Kidney tubule cell (primary cell): Measurements from ENCODE around the gene RAP1A.
"Not testable (repeated sequence)": the region's sequence is repeated elsewhere in the genome, so short reads cannot be mapped to it uniquely, and the experiment has no call there.

ENCODE experiments used
- DNase-seq: peaks from one replicate; pipeline ENCODE4 v3.0.0-alpha.2; 2018; ENCODE audit warnings: low spot score

The RAP1A gene

DNA sequence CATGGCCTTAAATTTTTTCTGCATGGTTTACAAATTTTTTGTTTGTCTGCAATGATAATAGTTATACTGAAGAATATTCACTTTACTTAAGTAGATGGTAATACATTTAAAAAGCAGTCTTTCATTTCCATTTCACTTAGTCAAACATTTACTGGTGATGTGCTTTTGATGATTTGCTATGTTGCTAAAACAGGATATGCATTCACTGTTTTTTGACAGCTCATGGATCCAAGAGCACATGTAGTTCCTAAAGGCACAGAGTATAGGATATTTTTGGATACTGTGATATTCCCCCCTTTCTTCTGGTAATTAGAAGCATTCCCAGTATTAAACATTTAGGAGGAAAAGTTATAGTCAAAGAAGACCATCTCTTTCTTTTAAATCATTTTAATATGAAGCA is 45.9 kb downstream of the RAP1A start:
- DNase-seq, result peak; percentile 39

DNA sequence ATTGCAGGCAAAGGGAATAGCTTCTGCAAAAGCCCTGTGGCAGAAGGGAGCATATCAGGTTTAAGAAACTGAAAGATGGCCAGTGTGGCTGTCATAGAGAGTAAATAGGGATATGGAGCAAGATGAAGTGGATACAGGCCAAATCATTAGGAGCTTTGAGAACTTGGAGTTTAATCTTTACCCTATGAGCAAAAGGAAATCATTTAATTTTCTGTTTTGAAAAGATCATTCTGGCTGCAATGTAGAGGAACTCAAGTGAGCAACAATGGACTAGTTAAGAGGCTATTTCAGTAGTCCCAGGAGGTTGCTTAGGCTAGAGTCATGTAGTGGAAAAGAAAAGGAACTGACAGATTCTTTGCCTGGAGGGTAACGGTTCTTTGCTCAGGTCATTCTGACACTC is 47.2 kb downstream of the RAP1A start:
- peak; percentile 3 for DNase-seq

DNA sequence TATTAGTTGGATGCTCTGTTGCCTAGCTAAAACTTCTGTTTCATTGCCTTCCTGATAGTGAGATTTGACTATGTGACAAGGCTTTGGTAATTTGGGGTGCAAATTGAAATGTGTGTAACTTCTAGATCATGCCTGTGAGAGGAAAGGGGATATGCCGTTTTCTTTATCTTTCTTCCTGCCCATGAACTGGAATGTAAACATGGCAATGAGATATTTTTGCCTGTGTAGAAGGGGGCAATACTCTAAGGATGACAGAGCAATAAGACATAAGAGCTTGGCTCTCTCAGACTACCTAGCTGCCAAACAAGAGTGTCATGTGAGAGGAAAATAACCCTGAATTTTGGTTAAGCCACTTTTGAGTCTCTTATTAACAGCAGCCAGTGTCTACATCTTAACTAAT is 49.7 kb downstream of the RAP1A start:
- DNase-seq, result no peak

DNA sequence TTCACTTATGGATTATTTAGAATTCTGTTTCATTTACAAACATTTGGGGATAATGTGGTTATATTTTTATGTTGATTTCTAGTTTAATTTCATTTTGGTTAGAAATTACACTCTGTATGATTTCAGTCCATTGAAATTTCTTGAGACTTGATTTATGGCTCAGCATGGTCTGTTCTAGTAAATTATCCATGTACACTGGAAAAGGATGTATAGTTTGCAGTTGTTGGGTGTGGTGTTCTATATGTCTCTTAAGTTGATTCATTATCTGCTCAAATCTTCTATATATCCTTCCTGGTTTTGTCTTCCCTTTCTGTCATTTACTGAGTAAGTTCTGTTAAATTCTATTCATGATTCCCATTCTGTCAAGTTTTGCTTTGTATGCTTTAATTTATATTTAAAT is 52.3 kb downstream of the RAP1A start:
- DNase-seq, result no peak

DNA sequence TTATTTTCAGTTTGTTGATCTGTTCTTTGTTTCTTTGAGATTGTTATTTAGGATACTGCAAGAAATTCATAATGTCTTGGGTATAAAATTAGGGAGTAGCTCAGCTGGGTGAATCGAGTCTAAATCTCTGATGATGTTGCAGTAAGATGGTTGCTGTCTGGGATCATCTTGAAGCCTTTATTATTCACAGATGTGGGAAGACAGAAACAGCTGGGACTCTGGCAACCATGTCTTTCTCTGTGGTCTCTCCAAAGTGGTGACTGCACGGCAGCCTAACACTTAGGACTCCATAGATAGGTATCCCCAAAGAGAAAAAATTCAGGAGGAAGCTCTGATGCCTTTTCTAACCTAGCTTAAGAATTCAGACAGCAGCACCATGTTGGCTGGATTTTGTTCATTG is 52.7 kb downstream of the RAP1A start:
- DNase-seq, result no peak

DNA sequence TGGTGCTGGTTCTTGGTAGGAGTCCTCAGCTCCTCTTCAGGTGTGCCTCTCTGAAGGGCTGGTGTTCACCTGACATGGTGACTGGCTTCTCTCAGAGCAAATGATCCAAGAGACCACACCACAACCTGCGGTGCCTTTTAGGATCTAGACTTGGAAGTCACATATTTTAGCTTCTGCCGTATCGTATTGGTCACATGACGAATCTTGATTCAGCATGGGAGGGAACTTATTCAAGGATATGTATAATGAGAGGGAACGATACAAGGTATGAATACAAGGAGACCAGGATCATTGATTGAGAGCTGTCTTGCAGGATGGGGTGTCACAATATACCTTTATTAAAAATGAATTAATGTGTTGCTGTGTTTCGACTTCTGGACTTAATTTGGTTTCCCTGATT is 58.0 kb downstream of the RAP1A start:
- DNase-seq, result no peak

DNA sequence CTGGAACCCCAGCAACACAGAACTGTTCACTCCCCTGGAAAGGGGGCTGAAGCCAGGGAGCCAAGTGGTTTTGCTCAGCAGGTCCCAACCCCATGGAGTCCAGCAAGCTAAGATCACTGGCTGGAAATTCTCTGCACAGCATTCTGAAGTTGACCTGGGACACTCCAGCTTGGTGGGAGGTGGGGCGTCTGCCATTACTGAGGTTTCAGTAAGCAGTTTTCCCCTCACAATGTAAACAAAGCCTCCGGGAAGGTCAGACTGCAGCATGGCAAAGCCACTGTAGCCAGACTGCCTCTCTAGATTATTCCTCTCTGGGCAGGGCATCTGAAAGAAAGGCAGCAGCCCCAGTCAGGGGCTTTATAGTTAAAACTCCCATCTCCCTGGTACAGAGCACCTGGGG is 60.0 kb downstream of the RAP1A start:
- DNase-seq, result no peak

DNA sequence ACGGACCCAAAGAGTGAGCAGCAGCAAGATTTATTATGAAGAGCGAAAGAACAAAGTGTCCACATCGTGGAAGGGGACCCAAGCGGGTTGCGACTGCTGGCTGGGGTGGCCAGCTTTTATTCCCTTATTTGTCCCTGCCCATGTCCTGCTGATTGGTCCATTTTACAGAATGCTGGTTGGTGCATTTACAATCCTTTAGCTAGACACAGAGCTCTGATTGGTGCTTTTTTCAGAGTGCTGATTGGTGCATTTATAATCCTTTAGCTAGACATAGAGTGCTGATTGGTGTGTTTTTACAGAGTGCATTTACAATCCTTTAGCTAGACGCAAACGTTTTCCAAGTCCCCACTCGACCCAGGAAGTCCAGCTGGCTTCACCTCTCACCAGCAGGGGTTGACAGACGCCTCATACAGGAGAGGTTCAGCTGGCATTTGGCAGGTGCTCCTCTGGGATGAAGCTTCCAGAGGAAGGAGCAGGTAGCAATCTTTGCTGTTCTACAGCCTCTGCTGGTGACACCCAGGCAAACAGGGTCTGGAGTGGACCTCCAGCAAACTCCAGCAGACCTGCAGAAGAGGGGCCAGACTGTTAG is 60.7 kb downstream of the RAP1A start:
- not testable (repeated sequence) for DNase-seq

DNA sequence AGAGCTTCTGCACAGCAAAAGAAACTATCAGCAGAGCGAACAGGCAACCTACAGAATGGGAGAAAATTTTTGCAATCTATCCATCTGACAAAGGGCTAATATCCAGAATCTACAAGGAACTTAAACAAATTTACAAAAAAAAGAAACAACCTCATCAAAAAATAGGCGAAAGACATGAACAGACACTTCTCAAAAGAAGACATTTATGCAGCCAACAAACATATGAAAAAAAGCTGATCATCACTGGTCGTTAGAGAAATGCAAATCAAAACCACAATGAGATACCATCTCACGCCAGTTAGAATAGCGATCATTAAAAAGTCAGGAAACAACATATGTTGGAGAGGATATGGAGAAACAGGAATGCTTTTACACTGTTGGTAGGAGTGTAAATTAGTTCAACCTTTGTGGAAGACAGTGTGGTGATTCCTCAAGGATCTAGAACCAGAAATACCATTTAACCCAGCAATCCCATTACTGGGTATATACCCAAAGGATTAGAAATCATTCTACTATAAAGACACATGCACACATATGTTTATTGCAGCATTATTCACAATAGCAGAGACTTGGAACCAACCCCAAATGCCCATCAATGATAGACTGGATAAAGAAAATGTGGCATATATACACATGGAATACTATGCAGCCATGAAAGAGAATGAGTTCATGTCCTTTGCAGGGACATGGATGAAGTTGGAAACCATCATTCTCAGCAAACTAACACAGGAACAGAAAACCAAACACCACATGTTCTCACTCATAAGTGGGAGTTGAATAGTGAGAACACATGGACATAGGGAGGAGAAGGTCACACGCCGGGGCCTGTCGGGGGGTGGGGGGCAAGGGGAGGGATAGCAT is 65.9 kb downstream of the RAP1A start:
- DNase-seq, result not testable (repeated sequence)

DNA sequence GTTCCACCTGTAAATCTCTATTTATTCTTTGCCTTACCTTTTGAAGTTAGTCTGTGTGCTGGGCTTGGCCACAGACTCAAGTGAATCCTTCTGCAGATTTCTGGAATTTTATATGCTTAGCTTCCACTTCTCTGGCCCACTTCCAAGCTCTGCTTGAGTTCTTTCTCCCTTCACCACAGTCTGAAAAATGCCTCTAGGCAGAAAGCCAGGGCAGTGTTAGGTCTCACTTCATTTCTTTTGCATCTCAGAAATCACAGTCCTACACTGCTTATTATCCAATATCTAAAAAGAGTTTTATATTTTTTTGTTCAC is 70.7 kb downstream of the RAP1A start:
- peak; percentile 77 for DNase-seq

DNA sequence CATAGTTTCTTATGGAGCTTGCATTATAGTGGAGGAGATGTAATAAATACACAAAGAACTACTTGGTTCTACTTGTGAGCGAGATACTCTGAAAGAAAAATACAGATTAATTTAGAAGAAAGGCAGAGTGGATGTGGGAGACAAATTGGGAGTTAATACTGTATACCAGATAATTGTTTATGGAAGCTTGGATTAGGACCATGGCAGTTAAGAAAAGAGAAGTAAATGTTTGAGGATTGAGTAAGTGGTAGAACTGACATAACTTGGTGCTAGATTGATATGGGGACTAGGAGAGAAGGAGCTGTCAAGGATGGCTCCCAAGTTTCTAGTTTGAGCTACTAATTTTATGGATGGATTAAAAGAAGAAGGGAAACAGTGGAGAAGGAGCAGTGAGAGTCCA is 72.3 kb downstream of the RAP1A start:
- DNase-seq, result no peak

DNA sequence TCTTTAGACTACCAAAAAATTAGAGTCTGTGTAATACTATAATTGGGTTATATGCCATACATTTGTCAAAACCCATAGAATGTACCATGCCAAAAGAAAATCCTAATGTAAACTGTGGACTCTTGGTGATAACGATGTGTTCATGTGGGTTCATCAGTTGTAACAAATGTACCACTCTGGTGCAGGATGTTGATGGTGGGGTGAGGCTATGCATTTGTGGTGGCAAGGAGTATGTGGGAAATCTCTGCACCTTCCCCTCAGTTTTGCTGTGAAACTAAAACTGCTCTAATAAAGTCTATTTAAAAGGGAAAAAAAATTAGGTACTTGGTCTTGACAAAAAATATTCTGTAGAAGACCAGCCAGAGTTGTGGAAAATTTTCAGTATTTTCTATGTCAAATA is 76.2 kb downstream of the RAP1A start:
- no peak for DNase-seq

DNA sequence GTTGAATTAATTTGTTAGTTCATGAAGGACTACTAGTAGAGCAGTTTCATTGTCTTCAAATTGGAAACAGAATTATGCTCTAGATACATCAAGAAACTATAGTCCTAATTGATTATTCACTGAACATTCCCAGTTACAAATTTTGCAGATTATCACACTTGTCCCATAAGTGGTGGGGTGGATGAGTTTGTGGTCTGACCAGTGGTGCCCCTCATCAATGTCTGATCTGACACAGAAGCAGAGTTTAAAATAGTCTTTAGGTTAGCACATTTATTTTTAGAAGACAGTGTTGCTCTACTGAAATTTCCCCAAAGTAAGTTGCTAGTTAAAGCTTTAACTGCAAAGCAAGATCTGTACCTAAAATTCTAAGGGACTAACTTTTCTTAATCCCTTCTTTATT is 76.7 kb downstream of the RAP1A start:
- no peak for DNase-seq

DNA sequence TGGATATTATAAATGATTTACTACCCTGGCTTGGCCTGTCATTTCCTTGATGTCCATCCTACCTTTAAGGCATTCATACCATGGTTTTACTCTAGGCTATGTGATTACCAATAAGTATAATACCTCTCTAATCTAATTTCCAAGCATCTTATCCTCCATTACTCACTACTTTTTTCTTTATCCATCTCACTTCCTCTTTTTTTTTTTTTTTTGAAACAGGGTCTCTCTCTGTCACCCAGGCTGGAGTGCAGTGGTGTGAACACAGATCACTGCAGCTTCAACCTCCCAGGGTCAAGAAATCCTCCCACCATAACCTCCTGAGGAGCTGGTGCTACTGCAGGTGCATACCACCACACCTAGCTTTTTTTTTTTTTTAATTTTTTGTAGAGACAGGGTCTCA is 79.7 kb downstream of the RAP1A start:
- DNase-seq, result no peak

DNA sequence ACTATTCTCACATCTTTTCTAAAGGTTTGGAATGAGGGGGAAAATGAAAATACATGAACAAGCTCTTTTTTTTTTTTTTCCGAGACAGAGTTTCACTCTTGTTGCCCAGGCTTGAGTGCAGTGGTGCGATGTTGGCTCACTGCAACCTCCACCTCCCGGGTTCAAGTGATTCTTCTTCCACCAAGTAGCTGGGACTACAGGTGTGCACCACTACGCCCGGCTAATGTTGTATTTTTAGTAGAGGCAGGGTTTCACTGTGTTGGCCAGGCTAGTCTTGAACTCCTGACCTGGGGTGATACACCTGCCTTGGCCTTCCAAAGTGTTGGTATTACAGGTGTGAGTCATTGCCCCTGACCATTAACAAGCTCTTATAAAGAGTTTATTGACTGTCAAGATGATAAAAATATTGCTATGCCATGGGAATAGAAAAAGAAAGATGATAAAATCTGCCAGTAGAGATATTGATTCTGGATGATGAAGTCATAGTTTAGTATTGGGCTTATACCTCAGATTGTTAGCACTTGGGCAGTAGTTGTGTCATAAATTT is 83.0 kb downstream of the RAP1A start:
- DNase-seq, result no peak

DNA sequence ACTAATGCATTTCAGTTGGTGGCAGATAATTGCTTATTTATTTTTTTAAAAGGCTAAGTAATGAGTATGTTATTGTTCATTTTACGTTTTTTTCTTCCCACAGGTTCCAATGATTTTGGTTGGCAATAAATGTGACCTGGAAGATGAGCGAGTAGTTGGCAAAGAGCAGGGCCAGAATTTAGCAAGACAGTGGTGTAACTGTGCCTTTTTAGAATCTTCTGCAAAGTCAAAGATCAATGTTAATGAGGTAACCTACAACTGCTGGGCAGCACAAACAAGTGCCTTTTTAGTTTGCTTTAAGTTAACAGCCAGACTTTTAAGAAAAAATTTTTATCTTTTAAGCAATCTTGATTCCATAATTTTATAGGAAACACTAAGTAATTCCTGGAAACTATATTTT is 84.7 kb downstream of the RAP1A start:
- DNase-seq, result no peak

DNA sequence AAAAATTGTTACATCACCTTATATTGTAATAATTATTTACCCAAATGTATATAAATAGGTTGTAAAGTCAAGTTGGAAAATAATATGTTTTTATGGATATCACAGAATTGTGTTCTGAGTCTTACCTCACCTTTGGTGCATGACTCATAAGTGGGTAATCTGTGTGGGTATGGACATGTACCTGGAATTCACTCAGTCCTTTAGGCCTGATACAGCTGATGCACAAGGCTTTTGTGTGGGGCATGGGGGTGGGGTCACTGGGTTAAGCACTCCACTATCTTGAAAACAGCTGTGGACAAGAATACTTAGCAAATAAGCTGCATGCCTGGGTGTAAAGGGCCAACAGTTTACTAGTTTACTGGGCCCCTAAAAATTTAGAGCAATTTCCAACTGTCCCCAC is 85.2 kb downstream of the RAP1A start:
- DNase-seq, result peak; percentile 68

DNA sequence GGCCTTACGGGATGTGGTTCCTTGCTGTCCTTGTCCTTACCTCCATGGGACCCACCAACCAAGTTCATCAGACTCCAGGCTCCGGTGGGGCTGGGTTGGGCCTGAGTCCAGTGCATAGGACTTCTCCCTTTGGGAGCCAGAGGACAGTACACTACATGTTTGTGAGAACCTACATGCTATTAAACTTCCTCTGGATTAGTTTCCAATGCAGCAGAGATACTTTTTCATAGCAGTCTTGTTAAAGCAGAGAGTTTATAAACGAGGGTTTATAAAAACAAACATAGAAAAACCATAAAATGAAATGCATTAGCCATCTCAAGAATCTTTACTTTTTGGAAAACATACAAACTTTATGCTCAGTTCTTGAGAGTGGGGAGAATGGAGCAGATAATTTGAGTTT is 86.3 kb downstream of the RAP1A start:
- DNase-seq, result no peak

DNA sequence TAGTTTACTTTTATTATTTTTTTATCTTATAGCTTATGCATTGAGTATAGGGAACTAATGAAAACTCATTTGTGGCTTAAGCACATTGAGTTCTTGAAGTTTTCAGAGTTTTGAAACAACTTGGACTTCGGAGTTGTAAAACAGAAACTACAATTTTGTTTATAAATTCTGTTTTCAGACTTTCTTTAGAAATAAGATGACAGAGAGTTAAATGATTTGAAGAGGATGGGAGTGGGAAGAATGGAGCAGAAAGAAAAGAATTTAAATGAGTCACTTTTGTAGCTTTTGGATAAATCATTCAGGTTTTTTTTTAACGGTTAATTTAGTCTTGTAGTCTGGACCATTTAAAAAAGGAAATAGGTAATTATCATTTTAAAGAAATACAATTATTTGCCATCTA is 87.3 kb downstream of the RAP1A start:
- no peak for DNase-seq

DNA sequence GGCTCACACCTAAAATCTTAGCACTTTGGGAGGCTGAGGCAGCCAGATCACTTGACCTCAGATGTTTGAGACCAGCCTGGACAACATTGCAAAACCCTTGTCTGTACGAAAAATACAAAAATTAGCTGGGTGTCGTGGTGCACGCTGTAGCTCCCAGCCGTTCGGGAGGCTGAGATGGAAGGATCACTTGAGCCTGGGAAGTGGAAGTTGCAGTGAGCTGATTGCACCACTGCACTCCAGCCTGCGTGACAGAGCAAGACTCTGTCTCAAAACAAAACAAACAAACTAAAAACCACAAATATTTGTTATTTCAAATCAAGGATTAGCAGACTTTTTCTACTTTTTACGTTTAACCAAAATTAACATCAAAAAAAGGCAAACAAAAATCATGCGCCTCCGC is 88.3 kb downstream of the RAP1A start:
- no peak for DNase-seq

DNA sequence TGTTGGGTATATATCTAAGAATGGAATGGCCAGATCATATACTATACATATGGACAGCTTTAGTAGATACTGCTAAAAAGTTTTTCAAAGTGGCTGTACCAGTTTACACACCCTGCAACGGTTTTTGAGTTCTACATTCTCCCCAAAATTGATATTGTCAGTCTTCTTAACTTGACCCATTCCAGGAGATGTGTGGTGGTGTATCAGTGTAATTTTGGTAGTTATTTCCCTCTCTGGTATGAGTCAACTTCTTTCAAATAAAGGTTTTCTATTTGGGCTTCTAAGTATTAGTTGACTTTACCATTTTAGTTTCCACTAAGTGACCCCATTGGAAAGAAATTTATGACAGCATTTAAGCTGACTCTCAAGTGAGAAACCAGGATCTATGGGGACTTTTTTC is 90.4 kb downstream of the RAP1A start:
- no peak for DNase-seq

DNA sequence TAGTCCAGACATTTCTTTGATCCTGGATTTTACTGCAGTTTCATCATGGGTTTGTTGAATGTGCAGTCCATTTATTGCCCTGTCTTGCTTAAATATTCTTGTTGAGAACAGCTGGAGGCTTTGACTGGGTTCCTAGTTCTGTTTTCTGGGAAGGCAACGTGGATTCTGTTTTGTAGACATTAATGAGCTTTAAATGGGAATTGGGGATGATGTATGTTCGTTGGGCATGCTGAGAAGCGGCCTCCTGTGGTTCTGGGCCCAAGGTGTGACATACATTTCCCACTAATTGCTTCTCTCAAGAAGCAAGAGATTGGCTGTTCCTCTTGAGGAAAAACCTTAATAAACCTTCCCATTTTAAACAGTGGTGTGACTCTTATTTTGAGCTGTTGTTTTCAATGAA is 96.7 kb downstream of the RAP1A start:
- DNase-seq, result no peak

DNA sequence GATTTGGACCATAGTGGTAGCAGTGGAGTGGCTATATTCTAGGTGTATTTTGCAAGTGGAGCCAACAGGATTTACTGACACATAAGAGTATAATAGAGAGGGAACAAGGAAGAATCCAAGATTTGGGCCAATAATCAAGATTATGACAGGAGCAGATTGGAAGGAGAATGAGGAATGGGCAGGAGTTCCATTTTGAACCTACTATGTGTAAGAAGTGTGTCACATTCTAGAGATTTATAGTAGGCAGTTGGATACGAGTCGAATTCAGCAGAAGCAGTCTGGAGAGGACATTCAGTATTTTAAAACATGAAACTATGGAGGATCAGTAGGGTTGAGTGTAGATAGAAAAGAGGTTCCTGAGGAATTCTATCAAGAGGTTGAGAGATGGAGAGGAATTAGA is 97.9 kb downstream of the RAP1A start:
- no peak for DNase-seq

DNA sequence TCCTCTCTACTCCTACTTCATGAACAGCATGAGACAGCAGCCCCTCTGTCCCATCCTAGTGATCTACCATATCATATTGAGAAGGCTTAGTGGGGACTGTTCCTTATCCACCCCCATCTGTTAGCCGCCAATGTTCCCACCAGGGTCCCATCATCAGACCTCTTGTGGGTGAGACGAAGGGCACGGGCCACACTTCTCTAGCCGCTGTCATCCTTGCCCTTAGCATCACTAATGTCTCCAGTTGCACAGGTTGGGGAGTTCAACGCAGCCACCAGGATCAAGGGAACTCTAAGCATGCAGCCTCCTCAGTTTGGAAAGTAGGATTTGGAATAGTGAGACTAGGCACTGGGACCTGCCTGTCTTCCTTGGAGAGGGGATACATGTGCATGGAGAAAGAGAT is 99.5 kb downstream of the RAP1A start:
- no peak for DNase-seq
